GM21526 (cell line): ENCODE data around the gene AEBP1.

Experiments
- ATAC-seq: cut with Tn5 transposase; IDR thresholded peaks from one replicate; pipeline ENCODE4 v1.9.1; 2021; ENCODE audit warnings: moderate library complexity; ENCODE audit not compliant: unreplicated experiment, low FRiP score

The AEBP1 gene

DNA sequence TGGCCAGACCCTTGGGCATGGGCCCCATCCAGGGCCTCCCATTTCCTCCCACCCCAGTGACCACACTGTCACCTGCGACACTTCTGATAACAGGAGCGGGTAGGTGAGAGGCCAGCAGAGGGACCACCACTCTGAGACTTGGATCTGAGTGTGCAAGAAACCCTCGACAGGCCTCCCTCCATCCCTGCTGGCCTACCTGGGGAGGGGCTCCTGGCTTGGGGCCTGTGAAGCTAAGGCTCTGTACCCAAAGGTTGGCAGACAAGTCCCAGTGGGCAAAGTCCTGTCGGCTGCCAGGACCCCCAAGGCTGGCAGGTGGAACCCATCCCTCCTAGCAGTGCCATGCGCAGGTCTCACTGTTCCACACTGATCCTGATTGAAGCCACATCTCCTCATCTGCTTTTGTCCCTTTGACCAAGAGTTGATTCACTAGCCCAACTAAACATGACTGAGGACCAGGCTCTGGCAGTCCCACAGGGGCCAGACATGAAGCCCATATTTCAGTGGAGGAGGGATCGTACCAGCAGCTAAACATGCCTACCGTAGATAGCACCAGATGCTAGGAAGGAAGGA lies 37.6 kb upstream of the AEBP1 start:
- ATAC-seq: no peak

DNA sequence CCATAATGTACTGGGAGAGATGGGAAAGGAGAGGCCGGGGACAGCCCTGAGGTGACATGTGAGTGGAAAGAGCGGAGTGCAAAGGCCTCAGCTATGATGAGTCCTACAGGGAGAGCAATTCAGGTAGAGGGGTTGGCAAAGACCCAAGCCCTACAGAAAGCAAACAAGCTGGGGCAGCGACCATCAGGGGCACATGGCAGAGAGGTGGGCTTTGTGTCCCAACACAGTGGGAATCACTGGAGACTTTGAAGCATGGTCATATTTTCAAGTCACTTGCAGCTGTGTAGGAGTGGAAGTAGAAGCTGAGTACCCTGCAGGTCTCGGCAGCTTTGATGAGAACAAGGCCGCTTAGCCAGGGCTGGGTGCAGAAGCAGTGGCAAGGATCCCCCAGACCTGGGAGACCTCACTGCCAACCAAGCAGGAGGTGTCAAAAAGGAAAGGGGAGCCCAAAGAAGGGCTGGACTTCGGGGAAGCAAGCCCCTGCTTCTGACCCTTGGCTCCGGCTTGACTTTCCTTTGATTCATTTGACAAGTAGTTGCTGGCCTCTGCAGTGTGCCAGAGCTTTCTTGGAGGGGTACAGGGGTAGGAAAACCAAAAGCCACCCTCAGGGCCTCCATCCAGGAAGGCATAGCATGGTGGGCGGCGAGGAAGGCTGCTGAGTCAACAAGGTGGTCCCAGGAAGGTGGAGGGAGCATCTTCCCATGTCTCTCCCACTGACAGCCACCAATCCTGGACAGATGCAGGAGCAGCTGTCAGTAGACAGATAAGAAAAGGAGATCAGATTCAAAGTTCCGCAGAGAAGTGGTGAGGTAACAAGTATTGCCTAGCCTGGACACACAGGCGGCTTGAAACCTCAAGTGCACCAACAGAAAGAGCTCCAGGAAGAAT lies 36.8 kb upstream of the AEBP1 start:
- ATAC-seq: no peak

DNA sequence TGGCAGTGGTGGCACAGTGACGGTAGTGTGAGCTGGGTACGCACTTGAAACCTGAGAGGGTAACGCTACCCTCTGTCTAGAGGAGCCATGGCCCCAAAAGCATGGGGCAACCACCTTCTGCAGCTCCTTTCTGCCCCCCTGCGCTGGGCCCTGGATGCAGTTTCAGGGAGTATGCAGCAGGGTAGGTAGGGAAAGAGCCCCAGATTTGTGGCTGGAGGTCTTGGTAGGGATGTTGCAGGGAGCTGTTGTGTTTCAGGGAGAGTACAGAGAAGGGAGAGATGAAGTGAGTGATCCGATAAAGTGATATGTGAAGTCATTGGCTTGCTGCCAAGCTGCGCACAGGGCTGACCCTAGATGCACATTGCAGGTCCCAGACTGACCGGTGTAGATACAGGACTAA lies 36.1 kb upstream of the AEBP1 start:
- ATAC-seq: no peak

DNA sequence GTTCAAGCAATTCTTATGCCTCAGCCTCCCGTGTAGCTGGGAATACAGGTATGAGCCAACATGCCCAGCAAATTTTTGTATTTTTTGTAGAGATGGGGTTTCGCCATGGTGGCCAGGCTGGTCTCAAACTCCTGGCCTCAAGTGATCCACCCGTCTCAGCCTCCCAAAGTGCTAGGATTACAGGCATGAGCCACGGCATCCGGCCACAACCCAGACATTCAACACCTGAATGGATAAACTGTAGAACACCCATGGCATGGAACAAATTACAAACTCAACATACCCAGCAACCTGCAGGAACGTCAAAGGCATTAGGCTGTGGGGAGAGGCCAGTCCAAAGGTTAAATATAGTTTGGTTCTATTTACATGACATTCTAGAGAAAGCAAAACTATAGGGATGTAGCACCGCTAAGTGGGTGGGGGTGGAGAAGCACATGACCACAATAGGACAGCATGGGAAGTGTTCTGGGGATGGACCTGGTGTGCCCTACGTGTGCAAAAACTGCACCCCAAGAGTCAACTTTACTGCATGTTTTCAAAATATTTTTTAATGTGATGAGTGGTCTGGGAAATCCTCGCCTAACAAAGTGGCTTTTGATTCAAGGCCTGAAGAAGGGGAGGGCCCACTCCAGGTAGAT lies 32.3 kb upstream of the AEBP1 start:
- ATAC-seq: no peak

DNA sequence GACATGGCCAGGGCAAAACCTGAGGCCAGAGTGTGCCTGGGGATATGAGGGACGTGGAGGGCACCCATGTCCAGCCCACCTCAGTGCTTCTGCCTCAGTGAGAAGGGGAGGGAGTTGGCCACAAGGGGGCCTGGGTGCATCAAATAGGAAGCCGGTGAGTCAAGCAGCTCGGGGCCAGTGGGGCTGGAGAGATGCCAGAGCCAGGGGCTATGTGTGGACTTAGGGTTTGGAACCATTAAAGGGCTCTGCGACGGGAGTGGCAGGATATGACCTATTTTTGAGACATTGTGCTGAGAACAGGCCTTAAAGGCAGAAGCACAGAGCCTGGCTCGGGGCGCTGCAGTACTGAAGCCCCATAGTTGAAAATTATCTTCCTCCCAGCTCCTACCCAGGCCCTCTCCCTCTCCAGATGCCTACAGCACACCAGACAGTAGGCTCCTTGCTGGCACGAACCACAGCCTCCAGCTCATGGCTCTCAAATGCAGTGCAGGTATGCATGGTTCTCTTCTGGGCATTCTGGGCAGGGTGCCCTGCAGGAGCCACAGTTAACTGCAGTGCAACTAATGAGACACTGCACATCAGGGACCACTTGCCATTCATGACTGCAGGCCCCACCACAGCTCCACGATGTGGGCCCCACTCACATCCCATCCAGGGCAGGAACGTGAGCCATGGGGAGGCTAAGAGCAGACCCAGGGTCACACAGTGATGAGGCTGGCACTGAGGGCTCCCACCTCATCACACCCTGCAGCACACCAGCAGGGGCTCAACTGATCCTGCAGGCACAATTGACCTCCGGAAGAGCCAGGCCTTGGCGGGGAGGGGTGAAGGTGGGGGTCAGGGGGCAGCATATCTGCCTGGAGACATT lies 31.5 kb upstream of the AEBP1 start:
- no peak for ATAC-seq

DNA sequence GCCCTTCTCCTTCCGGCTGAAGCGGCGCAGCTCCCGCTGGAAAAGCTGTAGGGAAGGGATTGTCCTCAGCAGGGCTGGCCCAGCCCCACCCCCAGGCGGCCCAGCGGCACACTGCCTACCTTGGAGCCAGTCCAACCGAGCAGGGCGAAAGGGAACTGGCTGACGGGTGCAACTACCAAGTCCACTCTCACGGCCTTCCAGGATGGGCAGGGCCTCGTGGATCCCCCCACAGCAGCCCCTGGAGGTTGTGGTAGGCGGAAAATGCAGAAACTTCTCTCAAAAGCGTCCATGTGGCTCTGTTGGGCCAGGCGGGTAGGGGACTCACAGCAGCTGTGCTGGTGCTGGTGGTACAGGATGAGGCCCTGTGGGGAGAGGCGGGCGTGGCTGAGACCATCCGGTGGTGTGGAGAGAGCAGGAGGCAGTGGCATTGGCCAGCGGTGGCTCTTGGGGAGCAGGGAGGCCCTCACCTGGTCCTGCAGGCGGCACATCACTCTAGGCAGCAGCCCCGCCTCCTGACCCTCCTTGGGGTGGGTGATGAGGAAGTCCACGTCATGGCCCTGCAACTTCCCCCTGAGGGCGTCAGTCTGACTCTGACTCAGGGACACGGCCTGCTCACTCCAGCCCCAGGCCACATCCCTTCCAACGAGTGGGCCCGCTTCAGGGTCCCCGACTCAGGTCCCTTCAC lies 30.3 kb upstream of the AEBP1 start:
- no peak for ATAC-seq

DNA sequence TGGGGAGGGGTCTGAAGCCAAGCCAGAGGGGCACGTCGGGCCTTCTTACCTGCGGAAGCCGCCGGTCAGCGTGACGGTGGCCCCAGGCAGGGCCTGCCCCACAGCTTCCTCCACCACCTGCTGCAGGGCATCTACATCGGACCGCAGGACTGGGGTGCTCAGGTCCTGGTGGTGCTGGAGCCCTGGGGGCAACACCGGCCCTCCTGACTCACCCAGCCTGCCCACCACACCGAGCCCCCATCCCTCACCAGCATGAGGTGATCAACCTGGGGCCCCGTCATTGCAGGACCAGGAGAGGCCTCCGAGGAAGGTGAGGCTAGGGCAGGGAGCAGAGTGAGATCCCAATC lies 29.8 kb upstream of the AEBP1 start:
- ATAC-seq: no peak

DNA sequence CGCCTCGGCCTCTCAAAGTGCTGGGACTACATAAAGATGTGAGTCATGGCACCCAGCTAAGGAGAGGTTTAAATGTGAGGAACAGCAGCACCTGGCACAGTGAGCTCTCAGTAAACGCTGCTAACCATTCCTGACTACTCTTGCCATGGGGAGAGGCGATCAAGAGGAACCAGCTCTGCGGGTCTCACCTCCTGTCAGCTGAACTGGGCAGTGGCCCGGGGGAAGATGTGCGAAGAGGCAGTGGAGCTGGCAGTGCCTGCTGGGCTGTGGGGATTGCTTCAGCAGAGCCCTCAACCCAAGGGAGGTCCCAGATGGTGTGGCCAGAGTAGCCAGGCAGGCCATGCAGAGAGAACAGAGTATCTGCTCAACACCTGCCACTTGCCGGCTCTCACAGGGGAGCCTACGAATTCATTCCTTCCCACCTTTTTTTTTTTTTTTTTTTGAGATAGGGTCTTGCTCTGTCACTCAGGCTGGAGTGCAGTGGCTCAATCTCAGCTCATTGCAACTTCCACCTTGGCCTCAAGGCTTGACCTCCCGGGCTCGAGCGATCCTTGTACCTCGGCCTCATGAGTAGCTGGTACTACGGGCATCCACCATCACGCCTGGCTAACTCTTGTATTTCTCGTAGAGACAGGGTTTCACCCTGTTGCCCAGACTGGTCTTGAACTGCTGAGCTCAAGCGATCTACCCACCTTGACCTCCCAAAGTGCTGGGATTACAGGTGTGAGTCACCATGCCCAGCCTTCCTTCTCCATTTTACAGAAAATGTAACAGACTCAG lies 28.7 kb upstream of the AEBP1 start:
- no peak for ATAC-seq

DNA sequence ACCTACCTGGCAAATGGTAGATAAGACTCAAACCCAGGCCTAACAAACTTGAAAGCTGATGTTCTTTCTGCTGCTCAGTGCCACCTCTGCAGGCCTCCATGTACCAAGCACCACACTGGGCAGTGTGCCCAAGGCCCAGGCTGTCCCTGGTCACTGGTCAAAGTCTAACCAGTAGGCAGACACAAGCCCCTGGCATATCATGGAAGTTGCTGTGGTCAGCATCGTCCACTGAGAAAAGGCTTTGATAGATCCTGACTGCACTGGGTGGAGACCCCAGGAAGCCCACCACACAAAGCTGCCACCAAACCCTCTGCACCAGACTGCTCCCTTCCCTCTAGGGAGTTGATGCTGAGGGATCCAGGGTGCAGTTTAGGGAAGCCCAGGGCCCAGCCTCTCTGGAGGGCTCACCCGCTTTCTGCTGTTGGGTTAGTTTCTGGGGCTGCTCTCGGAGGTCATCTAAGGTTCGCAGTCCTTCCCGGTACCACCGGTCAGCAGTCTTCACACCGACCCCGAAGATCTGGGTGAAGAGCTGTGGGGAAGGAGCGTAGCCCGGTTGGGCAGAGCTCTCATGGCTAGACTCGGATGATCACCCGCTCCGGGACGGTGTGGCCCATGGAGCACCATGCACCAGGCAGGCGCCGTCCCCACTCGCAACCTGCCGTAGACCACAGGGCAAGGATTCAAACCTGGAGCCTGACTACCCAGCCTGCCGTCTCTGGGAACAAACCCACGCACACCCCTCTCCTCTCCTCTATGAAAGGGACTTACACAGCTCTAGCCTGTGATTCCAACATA lies 27.8 kb upstream of the AEBP1 start:
- no peak for ATAC-seq

DNA sequence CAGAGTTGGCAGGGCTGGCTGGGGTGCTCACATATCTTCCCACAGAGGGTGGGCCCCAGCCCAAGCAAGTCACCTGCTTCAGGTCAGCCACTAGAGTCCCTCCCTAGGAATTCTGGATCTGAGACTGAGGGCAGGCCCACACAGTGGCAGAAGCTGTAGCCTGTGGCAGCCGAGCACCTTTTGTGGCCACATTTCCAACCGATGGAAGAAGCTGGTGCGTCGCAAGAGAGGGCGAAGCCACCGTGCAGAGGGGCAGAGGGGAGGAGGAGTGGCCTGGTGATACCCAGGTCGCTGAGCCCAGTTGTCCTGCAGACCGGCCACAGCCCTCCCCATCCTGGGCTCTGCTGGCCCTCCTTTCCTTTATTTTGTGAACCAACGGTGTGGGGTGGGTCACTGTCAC lies 27.1 kb upstream of the AEBP1 start:
- no peak for ATAC-seq

DNA sequence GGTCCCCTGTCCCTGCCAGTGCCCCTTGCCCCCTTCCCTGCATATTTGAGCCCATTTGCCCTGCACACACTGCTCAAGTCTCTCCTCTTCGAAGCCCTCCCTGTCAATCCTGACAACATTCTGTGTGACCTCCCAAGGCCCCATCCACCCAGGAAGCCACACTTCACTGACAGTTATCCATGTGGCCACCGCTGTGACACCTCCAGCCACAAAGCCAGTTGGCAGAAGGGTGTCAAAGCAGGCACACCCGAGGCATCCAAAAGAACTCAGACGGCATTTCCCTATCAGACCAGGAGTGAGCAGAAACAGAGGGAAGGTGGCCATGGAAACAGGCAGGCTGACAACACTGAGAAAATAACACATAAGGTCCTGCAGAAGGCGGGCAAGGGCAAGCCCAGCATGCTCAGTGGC lies 26.5 kb upstream of the AEBP1 start:
- ATAC-seq: no peak

DNA sequence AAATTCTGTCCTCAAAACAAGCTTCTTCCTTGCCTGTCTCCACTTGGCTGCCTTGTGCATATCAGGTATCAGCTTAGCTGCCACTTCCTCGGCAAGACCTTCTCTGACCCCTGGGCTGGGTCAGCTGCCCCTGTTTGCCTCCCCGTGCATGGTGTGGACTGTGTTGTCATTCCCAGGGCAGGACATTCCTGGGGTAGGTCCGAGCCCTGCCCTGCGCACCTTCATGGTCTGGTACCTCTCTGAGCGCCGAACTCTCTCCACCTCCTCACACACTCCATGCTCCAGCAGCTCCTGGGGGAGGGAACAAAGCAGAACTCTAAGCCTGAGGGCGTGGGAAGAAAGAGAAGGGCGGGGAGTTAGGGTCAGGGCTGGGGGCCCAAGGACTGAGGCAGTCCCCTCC lies 25.6 kb upstream of the AEBP1 start:
- no peak for ATAC-seq

DNA sequence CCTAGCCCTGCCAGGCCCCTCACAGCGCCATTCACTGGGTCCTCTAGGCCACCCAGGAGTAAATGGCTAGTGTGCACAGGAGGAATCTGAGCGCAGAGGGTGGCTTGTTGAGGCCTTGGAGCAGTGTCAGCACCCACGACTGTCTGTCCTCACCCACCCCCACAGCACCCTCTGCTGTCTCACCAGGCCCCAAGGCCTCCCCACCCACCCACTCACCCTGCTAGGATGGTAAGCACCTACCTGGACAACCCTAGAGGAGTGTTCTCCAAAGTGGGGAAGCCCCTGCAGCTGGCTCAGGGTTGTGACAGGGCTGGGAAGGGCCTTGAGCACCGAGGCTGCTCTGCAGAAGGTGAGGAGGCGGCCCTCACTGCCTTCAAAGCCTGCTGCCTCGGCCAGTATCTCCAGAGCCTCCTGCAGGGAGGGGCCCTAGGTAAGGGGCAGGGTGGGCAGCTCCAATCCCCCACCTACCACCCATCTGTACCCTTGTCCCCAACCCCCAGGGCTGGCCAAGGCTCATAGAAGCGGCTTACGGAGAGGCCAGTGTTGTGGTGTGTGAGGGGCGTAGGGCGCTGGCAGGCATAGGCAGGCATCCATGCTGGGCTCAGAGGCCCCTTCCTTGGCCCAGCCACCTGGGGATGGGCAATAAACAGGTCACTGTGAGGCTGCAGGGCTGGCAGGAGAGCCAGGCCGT lies 24.7 kb upstream of the AEBP1 start:
- no peak for ATAC-seq

DNA sequence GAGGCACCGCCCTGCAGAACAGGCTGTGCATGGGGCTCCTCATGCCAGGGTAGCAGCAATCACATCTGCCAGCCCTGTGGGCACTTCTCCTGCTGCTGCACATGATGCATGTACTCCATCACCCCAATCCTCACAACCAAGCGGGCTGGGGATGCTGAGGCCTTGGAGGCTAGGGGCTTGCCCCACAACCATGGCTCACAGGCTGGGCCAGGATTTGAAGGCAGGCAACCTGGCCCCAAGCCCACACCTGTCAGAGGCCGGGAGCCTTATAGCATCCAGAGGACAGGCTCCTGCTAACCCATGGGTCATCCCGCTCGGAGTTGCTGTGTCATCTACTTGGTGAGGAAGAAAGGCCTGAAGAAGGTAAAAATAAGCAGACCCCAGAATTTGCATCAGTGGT lies 24.0 kb upstream of the AEBP1 start:
- ATAC-seq: no peak

DNA sequence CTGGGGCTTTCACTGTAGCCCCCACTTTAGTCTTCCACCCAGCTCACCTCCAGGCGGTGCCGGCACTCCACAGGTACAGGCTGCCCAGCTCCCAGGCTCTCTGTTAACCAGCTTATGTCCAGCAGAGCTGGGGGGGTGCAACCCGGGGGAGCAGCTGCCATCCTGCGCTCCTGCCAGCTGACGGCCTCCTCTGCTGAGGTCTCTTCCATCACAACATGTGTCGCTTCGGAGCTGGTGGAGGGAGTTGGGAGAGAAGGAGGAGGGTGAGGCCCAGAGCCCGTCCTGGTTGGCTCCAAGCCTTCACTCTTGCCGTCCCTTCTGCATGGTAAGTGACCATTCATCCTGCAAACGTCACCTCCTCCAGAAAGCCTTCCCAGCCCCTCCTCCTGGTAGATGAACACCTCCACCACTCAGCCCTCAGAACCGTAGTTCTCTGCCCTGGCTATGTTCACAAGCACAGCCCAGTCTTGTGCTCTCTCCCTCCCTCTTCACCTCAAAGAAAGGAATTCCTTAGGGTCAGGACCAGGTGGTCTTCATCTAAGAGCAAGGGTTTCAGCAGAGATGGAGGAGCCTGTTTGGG lies 23.4 kb upstream of the AEBP1 start:
- no peak for ATAC-seq

DNA sequence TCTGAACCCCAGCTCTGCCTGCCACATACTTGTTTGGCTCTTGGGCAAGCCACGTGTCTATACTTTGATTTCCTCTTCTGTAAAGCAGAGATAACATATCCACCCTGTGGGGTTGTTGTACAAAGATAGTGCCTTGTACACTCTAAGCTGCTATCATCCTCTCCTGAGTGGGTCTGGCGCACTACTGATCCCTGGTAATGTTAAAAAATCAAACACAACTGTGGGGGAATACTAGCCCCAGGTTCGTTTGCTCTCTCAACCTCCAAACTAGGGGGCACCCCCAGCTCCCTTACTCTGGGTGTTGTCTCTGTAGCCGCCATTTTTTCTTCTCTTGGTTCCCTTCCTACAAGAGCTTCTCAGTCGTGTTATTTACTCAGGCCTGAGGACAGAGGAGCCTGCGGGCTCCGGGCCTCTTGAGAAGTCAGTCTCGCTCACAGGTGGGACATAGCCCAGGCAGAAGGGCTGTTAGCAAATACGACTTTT lies 22.8 kb upstream of the AEBP1 start:
- no peak for ATAC-seq

DNA sequence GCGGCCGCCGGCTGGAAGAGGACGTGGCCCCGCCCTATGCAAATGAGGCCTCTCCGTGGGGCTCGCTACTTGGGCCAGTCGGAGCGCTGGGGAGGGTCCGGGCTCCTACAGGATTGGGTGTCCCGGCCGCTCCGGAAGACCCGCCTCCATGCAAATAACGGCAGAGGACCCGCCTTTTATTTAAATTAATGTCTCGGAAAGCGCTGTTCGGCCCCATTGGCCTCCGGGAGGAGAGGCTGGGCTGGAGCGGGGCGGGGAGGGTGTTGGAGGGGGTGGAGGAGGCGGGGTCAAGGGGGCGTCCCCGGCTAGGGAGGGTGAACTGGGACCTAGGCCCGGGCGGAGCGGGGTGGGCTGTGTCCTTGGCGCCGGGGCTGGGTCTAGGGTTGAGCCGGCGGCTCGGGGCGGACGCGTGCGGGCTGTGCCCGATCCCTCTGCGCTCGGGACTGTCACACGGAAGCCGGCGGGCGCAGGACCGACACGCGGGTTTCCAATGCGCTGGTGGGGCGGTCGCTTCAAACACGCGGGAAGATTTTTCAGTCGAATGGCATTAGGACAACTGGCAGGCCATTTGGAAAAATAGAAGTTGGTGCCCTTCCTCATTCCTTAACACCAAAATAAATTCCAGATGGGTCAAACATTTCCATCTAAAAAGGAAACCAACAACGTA lies 21.5 kb upstream of the AEBP1 start:
- peak; percentile 83 for ATAC-seq
